D721Med (cell line): ENCODE results near the gene HIP1.
"Not testable (repeated sequence)": the region's sequence is repeated elsewhere in the genome, so short reads cannot be mapped to it uniquely, and the experiment has no call there.

Experiments
- DNase-seq: peaks from one replicate; pipeline ENCODE4 v3.0.0; 2011; ENCODE audit warnings: low spot score; ENCODE audit not compliant: insufficient read length
- FAIRE-seq: peaks from 2 replicates; lab custom pipeline; 2011; peaks lifted over from hg19 to GRCh38; lab: Jason Lieb, UNC
- TF ChIP-seq, protein P1 (sequence below): IDR thresholded peaks from 2 replicates; pipeline ENCODE4 v1.5.1; 2012; ENCODE audit warnings: mild to moderate bottlenecking, control low read depth; ENCODE audit not compliant: insufficient read depth; ENCODE audit errors: missing control alignments

Gene HIP1

DNA sequence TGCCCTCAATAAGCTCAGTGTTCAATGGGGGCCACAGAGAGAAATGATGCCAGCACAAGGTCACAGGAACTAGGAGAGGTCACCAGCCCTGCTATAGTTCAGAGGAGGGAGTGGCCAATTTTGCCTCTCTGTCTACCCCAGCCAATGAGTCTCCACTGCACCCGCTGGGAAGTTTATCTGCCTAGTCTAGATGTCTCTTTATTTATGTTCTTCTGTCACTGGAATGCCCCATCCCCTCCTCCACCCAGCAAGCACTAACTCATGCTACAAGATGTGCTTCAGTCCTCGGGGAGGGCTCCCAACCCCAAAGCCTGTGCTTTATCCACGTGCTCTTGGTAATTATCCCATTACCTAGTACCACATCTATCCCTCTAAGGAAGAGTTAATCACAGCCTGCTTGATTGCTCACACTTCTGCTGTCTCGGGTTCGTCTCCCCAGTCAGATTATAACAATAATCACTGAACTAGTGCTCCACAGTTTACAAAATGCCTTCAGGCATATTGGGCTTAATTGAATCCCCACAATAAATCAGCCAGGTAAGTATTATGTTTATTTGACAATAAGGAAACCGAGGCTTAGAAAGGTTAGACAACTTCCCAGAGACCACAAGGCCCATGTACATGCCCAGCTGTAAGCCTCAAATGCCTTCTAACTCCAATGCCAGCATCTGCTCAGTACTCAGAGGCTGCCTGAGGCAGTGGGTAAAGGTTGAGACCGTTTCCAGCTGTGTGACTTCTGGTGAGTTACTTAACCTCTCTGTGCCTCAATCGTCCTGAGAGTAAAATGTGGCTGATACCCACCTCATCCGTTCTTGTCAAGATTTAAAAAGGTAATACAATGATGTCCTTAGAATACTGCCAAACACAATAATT, 3.9 kb downstream of the HIP1 start:
- DNase-seq (no peak), FAIRE-seq (no peak)
- TF ChIP-seq, protein P1, sequence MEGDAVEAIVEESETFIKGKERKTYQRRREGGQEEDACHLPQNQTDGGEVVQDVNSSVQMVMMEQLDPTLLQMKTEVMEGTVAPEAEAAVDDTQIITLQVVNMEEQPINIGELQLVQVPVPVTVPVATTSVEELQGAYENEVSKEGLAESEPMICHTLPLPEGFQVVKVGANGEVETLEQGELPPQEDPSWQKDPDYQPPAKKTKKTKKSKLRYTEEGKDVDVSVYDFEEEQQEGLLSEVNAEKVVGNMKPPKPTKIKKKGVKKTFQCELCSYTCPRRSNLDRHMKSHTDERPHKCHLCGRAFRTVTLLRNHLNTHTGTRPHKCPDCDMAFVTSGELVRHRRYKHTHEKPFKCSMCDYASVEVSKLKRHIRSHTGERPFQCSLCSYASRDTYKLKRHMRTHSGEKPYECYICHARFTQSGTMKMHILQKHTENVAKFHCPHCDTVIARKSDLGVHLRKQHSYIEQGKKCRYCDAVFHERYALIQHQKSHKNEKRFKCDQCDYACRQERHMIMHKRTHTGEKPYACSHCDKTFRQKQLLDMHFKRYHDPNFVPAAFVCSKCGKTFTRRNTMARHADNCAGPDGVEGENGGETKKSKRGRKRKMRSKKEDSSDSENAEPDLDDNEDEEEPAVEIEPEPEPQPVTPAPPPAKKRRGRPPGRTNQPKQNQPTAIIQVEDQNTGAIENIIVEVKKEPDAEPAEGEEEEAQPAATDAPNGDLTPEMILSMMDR: no peak

DNA sequence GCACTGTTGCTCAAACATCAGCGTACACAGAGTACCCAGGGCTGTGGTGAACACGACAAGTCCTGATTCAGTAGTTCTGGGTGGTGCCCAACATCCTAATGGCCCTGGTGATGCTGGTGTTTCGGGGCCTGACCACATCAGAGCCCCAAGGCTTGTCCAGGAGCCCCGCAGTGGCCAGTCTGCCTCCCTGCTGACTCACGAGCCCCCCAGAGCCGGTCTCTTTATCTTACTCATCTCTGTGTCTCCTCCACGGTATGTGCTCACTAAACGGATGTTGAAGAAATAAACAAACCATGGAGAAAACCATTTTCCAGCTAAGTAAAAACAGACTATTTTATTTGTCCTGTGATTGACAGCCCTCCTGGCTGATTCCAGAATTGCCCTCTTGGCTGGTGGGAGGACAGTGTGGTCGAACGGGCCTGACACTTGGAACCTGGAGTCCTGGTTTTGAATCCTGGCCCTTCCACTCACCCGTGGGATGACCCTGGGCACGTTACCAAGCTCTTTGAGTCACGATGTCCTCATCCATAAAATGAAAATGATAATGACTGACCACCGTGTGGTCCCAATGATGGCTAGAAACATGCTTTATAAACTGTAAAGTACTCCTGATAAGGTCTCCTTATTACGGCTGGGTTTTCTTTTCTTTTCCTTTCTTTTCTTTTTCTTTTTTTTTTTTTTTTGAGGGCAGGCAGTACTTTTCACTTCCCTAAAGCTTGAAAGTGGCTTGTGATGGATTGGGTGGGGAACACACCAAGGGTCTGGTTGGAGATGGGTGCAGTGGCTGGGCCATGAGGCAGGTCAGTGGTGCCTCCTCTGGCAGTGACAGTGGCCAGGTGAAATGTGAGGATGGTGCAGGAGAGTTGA, 5.7 kb downstream of the HIP1 start:
- TF ChIP-seq, protein P1: no peak
- FAIRE-seq (no peak), DNase-seq (no peak)

DNA sequence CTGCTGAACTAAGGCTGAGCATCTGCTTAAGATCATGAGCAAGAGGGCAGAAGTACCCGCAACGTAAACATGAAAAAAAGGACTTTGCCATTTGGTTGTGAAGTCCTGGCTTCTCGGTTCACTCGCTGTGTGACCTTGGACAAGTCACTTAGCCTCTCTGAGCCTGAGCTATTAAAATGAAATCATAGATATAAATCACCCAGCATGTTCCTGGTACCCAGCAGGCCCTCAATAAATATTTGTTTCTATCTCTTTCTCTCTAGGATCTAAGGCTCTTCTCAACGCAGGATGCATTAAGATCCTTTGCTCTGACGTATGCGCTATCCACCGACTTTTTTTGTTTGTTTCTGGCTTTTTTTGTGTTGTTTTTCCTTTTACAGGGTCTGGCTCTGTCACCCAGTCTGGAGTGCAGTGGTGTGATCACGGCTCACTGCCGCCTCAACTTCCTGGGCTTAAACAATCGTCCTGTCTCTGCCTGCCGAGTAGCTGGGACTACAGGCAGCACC, 6.7 kb downstream of the HIP1 start:
- DNase-seq (no peak), FAIRE-seq (no peak)
- TF ChIP-seq, protein P1: no peak

DNA sequence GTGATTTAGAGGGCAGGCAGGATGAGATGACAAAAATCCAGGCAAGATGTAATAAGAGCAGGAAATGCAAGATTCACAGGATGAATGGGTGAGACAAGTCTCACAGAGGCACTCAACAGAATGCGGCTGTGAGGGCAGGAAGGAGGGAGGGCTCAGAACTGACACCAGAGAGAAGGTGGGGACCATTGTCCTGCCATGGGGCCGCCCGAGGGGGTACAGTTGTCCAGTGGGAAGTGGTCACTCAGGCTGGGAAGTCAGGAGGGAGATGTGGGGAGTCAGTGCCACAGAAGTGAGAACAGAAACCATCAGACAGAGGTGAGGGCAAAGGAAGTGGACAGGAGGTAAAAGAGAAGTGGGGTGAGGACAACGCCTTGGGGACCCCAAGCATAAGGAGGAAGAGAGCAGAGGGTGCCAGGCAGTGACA, 8.9 kb downstream of the HIP1 start:
- FAIRE-seq (no peak), DNase-seq (no peak)
- TF ChIP-seq, protein P1: no peak

DNA sequence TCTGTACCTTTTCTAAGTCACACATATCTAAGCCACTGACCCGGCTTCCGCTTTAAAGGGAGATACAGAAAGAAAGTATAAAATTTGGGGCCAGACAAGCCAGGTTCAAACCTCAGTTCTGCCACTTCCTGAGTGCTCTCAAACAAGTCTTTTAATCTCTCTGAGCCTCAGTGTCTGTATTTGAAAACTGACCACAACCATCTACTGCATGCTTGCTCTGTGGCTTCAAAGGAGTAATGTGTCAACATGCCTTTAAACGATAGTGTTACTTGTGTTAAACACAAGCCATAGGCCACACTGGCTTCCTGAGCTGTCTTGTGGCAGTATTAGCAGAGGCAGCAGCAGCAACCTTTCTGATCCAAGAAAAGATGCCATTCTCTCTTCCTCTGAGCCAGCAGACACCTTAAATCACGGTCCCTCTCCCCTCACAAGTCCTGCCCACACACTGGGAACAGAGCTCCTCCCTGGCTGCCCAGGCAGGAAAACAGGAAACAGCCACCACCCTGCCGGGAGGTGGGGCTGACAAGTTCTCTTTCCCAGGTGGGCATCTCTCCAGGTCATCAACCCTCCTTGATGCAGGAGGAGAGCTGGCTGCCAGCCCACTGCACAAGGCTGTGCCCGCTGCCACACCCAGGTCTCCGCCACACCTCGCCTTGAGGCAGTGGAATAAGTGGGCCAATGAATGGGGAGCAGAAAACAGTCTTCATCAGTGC, 10.7 kb downstream of the HIP1 start:
- no peak for FAIRE-seq
- no peak for DNase-seq
- TF ChIP-seq, protein P1: no peak

DNA sequence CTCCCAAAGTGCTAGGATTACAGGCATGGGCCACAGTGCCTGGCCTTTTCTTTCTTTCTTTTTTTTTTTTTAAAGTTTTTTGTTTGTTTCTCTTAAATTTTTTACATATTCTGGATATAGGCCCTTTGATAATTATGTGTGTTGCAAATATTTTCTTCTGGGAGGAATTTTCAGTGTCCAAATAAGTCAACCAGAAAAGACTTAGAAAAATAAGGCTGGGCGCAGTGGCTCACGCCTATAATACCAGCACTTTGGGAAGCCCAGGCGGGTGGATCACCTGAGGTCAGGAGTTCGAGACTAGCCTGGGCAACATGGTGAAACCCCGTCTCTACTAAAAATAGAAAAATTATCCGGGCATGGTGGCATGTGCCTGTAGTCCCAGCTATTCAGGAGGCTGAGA, 11.4 kb downstream of the HIP1 start:
- FAIRE-seq, DNase-seq: not testable (repeated sequence)

DNA sequence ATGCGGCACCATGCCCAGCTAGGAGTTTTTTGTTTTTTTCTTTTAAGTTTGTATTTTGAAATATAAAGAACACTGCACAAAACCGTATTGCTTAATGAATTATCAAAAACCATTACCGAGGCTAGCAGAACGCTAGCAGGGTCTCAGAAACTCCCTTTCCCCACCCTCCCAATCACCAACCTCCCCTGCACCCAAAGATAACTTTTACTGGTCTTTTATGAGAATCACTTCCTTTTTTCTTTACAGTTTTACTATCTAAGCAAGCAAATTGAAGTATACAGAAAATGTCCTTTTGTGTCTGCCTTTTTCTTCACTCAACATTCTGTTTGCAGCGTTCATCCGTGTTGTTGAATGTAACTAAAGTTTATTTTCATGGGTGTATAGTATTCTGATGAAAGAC, 13.4 kb downstream of the HIP1 start:
- TF ChIP-seq, protein P1: no peak
- FAIRE-seq: no peak
- no peak for DNase-seq
